ENCODE measurements around the gene MIF4GD. TPM values are rescaled to one million over a fixed set of nuclear protein-coding genes. Genes with fewer than 3 reads are reported as not detected.

MIF4GD gene
- total RNA-seq, 2 experiments from 2014 or later: 54.8 to 60.3 TPM

- Mint-ChIP-seq H3K27ac (no peak overlapping the region), H3K27me3 (no peaks in the 10 kb centered on the region), H3K4me3 (no peak overlapping the region), H3K4me1 (no peaks in the 10 kb centered on the region), H3K36me3 (ENCODE audit: low read depth) (peaks cover 58% of the 10 kb centered on the region), H3K9me3 (no peaks in the 10 kb centered on the region)
- ChIA-PET POLR2A (interaction anchor here (0.8 kb wide), 1 partner anchor 13 kb away, joined by 5 read pairs; the partner anchor contains the start of gene NUP85), CTCF (interaction anchor here (1.0 kb wide), 1 partner anchor 21 kb away, joined by 3 read pairs; no protein-coding TSS in a partner anchor)
- no peak for DNase-seq
These were observed 52.9 kb downstream of the MIF4GD start for GRCh38 chr17:75218131-75218530.

Other genes with a start within 250 kb of the MIF4GD start
- gene ATP5PD, start 224.3 kb downstream of the MIF4GD start, total RNA-seq: 100 to 1,000 TPM; 242 TPM
- 10 to 100 TPM; 24.2 to 24.9 TPM for gene KCTD2, start 224.0 kb downstream of the MIF4GD start, total RNA-seq
- gene SLC16A5, start 183.3 kb downstream of the MIF4GD start, total RNA-seq: 10 to 100 TPM; 10.4 TPM
- gene ARMC7, start 161.3 kb downstream of the MIF4GD start, total RNA-seq: 10 to 100 TPM; 17.1 to 17.9 TPM
- 10 to 100 TPM; 68.2 to 69.4 TPM for gene NT5C, start 139.5 kb downstream of the MIF4GD start, total RNA-seq
- gene JPT1, start 116.7 kb downstream of the MIF4GD start, total RNA-seq: 100 to 1,000 TPM; 305 to 329 TPM
- 100 to 1,000 TPM; 548 to 559 TPM for gene SUMO2, start 88.3 kb downstream of the MIF4GD start, total RNA-seq
- 100 to 1,000 TPM; 109 to 116 TPM for gene NUP85, start 65.6 kb downstream of the MIF4GD start, total RNA-seq
- 10 to 100 TPM; 73.4 to 79.4 TPM for gene GGA3, start 9.6 kb downstream of the MIF4GD start, total RNA-seq
- 10 to 100 TPM; 39.7 to 40.0 TPM for gene MRPS7, start 9.4 kb downstream of the MIF4GD start, total RNA-seq
- 10 to 100 TPM; 24.3 to 27.9 TPM for gene SLC25A19, start 18.2 kb upstream of the MIF4GD start, total RNA-seq
- 100 to 1,000 TPM; 130 to 132 TPM for gene GRB2, start 134.4 kb upstream of the MIF4GD start, total RNA-seq
- gene TMEM94, start 185.4 kb upstream of the MIF4GD start, total RNA-seq: 10 to 100 TPM; 76.4 to 81.9 TPM
- 1 to 10 TPM; 1.5 to 1.9 TPM for gene CASKIN2, start 244.3 kb upstream of the MIF4GD start, total RNA-seq
- gene TSEN54, start 245.3 kb upstream of the MIF4GD start, total RNA-seq: 10 to 100 TPM; 55.6 to 60.5 TPM

Data from activated CD4-positive, alpha-beta memory T cell treated with anti-CD3 and anti-CD28 coated beads, Interleukin-2, amount 10 ng/mL, durations not matched to agents 7 days and 5 days (primary cell).